HepG2 (cell line): ENCODE measurements around the gene GSC2. TPM values are rescaled to one million over a fixed set of nuclear protein-coding genes. Genes with fewer than 3 reads are reported as not detected.

Source experiments
- ARID2 ChIP-seq: sonication (generic); formaldehyde crosslinking; IDR thresholded peaks from 2 replicates; pipeline ENCODE4 v1.8.1; 2022; ENCODE audit warnings: mild to moderate bottlenecking, missing genetic modification reagents, borderline replicate concordance
- EEA1 ChIP-seq: sonication (generic); formaldehyde crosslinking; IDR thresholded peaks from 2 replicates; pipeline ENCODE4 v1.5.1; 2020; ENCODE audit warnings: mild to moderate bottlenecking, missing genetic modification reagents, borderline replicate concordance
- FOXO1 ChIP-seq: sonication (generic); formaldehyde crosslinking; IDR thresholded peaks from 2 replicates; pipeline ENCODE4 v1.4.0; 2020; ENCODE audit warnings: missing genetic modification reagents
- GTF3A ChIP-seq: sonication (generic); formaldehyde crosslinking; conservative IDR thresholded peaks from 2 replicates; pipeline ENCODE4 v1.4.0; 2020; ENCODE audit warnings: mild to moderate bottlenecking, missing genetic modification reagents
- HNRNPH1 ChIP-seq: fragments of 200-400 bp; formaldehyde crosslinking; optimal IDR thresholded peaks from 2 replicates; pipeline ENCODE3; 2017; ENCODE audit warnings: mild to moderate bottlenecking, low read depth, low read length
- KDM5B ChIP-seq: sonication (generic); formaldehyde crosslinking; IDR thresholded peaks from 2 replicates; pipeline ENCODE4 v1.4.0; 2020; ENCODE audit warnings: missing genetic modification reagents, mild to moderate bottlenecking, borderline replicate concordance
- MAFG ChIP-seq: sonication (generic); formaldehyde crosslinking; IDR thresholded peaks from 2 replicates; pipeline ENCODE4 v1.5.1; 2020; ENCODE audit warnings: mild to moderate bottlenecking, missing genetic modification reagents
- MEIS2 ChIP-seq: sonication (generic); formaldehyde crosslinking; IDR thresholded peaks from 2 replicates; pipeline ENCODE4 v1.9.0; 2021; ENCODE audit warnings: mild to moderate bottlenecking, missing genetic modification reagents
- NFATC3 ChIP-seq: sonication (generic); formaldehyde crosslinking; IDR thresholded peaks from 2 replicates; pipeline ENCODE4 v1.5.1; 2020; ENCODE audit warnings: mild to moderate bottlenecking, missing genetic modification reagents
- SIX1 ChIP-seq: sonication (generic); formaldehyde crosslinking; IDR thresholded peaks from 2 replicates; pipeline ENCODE4 v1.4.0; 2020; ENCODE audit warnings: missing genetic modification reagents, borderline replicate concordance
- SOX6 ChIP-seq, 2 experiments: fragments of 450-650 bp in 1 of 2; sonication (generic) in 1 of 2; formaldehyde crosslinking in 1 of 2; IDR thresholded peaks; 2 replicates each; pipeline versions ENCODE4 v1.4.0 to v1.6.1; 2017 to 2020; ENCODE audit warnings: antibody characterized with exemption in 1 of 2, mild to moderate bottlenecking in 1 of 2, missing genetic modification reagents in 1 of 2
- TSC22D2 ChIP-seq: sonication (generic); formaldehyde crosslinking; IDR thresholded peaks from 2 replicates; pipeline ENCODE4 v1.5.1; 2020; ENCODE audit warnings: missing genetic modification reagents, mild to moderate bottlenecking, borderline replicate concordance
- ZNF10 ChIP-seq: sonication (generic); formaldehyde crosslinking; IDR thresholded peaks from 2 replicates; pipeline ENCODE4 v1.4.0; 2020; ENCODE audit warnings: mild to moderate bottlenecking, low read depth, missing genetic modification reagents, borderline replicate concordance
- ZNF264 ChIP-seq: sonication (generic); formaldehyde crosslinking; IDR thresholded peaks from 2 replicates; pipeline ENCODE4 v1.4.0; 2020; ENCODE audit warnings: missing genetic modification reagents
- ZNF382 ChIP-seq: sonication (generic); formaldehyde crosslinking; IDR thresholded peaks from 2 replicates; pipeline ENCODE4 v1.5.0; 2020; ENCODE audit warnings: missing genetic modification reagents, mild to moderate bottlenecking, borderline replicate concordance
- ZNF616 ChIP-seq: sonication (generic); formaldehyde crosslinking; IDR thresholded peaks from 2 replicates; pipeline ENCODE4 v1.5.0; 2020; ENCODE audit warnings: low read depth, mild to moderate bottlenecking, missing genetic modification reagents
- ZNF703 ChIP-seq: sonication (generic); formaldehyde crosslinking; IDR thresholded peaks from 2 replicates; pipeline ENCODE4 v1.5.1; 2020; ENCODE audit warnings: missing genetic modification reagents, mild to moderate bottlenecking, moderate library complexity, borderline replicate concordance
- ZNF782 ChIP-seq: sonication (generic); formaldehyde crosslinking; IDR thresholded peaks from 2 replicates; pipeline ENCODE4 v1.4.0; 2020; ENCODE audit warnings: missing genetic modification reagents, mild to moderate bottlenecking, borderline replicate concordance
- polyA plus RNA-seq, 8 experiments: library from polyadenylated mRNA; depleted of rRNA in 3 of 8; stranded (reverse) in 7 of 8; unstranded in 1 of 8; fragments of >200 nt; fragmentation: Illumina TruSeq in 4 of 8; extraction: Trizol in 4 of 8; gene quantifications; 2 replicates each; pipeline versions ENCODE4 v1.2.1 to v1.2.3, GENCODE V29; 2011 to 2016; ENCODE audit warnings: low read depth in 4 of 8, missing spikeins in 1 of 8, mixed read lengths in 1 of 8; ENCODE audit not compliant: insufficient read depth in 1 of 8
- total RNA-seq, 5 experiments: library from RNA; depleted of rRNA; stranded (reverse); fragments of >200 nt; fragmentation: Illumina TruSeq; extraction: Trizol; gene quantifications; 2 replicates each; pipeline ENCODE4 v1.2.3, GENCODE V29; 2016; ENCODE audit warnings: low read depth in 1 of 5
- TF ChIP-seq, protein P1 (sequence below): sonication (generic); formaldehyde crosslinking; IDR thresholded peaks from 2 replicates; pipeline ENCODE4 v1.5.1; 2020; ENCODE audit warnings: mild to moderate bottlenecking, missing genetic modification reagents, borderline replicate concordance
- TF ChIP-seq, protein P2 (sequence below): sonication (generic); formaldehyde crosslinking; conservative IDR thresholded peaks from 2 replicates; pipeline ENCODE4 v1.8.0; 2022; ENCODE audit warnings: low read depth, missing genetic modification reagents
- TF ChIP-seq, protein P3 (sequence below): IDR thresholded peaks from 2 replicates; pipeline ENCODE4 v1.6.1; 2018; ENCODE audit warnings: missing genetic modification reagents, mild to moderate bottlenecking, missing compliant biosample characterization
- TF ChIP-seq, protein P4 (sequence below): sonication (generic); formaldehyde crosslinking; IDR thresholded peaks from 2 replicates; pipeline ENCODE4 v1.8.0; 2022; ENCODE audit warnings: mild to moderate bottlenecking, missing genetic modification reagents, borderline replicate concordance

Gene GSC2
- total and polyA plus RNA-seq, 2 of the 13 experiments (the other 11 are each of a cell fraction or from before 2014, with no cell fraction given) = not detected

DNA sequence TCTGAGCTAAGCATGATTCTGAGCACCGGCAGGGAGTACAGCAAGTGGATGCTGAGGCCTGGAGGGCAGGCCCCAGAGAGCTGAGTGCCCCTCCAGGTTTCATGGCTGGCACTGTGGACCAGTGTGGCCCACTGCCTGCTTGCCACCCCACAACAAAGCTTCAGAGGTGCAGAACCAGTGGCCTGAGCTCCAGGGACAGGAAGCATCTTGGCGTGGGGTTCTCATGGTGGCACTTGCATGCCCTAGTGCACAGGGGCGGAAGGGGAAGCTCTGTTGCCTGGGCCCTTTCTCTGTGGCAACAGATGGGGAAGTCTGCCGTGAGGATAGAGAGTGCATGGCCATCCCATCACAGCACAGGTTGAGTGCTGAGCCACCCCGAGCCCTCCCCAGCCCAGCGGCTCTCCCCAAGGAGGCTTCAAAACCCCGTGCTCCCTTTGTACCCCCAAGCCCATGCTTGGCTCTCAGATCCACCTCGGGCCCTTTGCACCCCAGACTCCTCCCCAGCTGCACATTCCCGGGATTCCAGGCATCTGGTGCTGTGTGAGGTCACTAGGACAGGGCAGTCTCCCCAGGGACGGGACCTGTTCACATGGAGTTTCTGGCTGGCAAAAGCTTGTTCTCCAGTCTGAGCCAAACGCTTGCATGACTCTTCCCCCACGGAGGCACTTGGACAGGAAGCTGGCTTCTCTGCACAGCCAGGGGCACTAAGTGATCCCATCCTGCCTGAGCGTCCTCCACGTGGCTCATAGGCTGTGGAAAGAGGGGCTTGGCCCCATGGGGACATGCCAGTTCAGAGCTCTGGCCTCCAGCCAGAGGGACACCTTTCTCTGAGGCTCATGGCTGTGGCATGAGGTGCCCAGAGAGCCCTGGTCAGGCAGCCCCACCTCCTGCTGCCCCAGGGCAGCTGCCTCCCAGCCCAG, 24.3 kb upstream of the GSC2 start (continued):
- TF ChIP-seq FOXO1 (CRISPR knock-in tag) = no peak
- TF ChIP-seq SIX1 (CRISPR knock-in tag) = no peak
- TF ChIP-seq EEA1 (CRISPR knock-in tag) = no peak
- no peak for TF ChIP-seq NFATC3 (CRISPR knock-in tag)
- no peak for TF ChIP-seq ZNF616 (CRISPR knock-in tag)
- TF ChIP-seq, protein P1, sequence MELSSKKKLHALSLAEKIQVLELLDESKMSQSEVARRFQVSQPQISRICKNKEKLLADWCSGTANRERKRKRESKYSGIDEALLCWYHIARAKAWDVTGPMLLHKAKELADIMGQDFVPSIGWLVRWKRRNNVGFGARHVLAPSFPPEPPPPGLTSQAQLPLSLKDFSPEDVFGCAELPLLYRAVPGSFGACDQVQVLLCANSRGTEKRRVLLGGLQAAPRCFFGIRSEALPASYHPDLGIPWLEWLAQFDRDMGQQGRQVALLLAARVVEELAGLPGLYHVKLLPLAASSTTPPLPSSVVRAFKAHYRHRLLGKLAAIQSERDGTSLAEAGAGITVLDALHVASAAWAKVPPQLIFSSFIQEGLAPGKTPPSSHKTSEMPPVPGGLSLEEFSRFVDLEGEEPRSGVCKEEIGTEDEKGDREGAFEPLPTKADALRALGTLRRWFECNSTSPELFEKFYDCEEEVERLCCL (CRISPR knock-in tag) = no peak
- TF ChIP-seq ZNF703 (CRISPR knock-in tag) = no peak
- no peak for TF ChIP-seq ARID2 (CRISPR knock-in tag)
- TF ChIP-seq, protein P2, sequence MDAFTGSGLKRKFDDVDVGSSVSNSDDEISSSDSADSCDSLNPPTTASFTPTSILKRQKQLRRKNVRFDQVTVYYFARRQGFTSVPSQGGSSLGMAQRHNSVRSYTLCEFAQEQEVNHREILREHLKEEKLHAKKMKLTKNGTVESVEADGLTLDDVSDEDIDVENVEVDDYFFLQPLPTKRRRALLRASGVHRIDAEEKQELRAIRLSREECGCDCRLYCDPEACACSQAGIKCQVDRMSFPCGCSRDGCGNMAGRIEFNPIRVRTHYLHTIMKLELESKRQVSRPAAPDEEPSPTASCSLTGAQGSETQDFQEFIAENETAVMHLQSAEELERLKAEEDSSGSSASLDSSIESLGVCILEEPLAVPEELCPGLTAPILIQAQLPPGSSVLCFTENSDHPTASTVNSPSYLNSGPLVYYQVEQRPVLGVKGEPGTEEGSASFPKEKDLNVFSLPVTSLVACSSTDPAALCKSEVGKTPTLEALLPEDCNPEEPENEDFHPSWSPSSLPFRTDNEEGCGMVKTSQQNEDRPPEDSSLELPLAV (CRISPR knock-in tag) = no peak
- no peak for TF ChIP-seq GTF3A
- no peak for TF ChIP-seq TSC22D2 (CRISPR knock-in tag)
- TF ChIP-seq ZNF264 (CRISPR knock-in tag) = no peak
- TF ChIP-seq KDM5B (CRISPR knock-in tag) = no peak
- no peak for TF ChIP-seq SOX6 (IDR thresholded peaks at IDR 0.05)
- no peak for TF ChIP-seq SOX6 (CRISPR knock-in tag; IDR thresholded peaks at IDR 0.05)
- TF ChIP-seq, protein P3, sequence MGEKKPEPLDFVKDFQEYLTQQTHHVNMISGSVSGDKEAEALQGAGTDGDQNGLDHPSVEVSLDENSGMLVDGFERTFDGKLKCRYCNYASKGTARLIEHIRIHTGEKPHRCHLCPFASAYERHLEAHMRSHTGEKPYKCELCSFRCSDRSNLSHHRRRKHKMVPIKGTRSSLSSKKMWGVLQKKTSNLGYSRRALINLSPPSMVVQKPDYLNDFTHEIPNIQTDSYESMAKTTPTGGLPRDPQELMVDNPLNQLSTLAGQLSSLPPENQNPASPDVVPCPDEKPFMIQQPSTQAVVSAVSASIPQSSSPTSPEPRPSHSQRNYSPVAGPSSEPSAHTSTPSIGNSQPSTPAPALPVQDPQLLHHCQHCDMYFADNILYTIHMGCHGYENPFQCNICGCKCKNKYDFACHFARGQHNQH (CRISPR knock-in tag) = no peak
- TF ChIP-seq, protein P4, sequence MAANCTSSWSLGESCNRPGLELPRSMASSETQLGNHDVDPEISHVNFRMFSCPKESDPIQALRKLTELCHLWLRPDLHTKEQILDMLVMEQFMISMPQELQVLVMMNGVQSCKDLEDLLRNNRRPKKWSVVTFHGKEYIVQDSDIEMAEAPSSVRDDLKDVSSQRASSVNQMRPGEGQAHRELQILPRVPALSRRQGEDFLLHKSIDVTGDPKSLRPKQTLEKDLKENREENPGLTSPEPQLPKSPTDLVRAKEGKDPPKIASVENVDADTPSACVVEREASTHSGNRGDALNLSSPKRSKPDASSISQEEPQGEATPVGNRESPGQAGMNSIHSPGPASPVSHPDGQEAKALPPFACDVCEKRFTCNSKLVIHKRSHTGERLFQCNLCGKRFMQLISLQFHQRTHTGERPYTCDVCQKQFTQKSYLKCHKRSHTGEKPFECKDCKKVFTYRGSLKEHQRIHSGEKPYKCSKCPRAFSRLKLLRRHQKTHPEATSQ = no peak
- TF ChIP-seq HNRNPH1 = no peak
- no peak for TF ChIP-seq MAFG (CRISPR knock-in tag)
- 0 out of 2 replicates have a peak, but pooled peaks have one; percentile 29 for TF ChIP-seq MEIS2 (CRISPR knock-in tag)
- TF ChIP-seq ZNF782 (CRISPR knock-in tag) = no peak
- TF ChIP-seq ZNF382 (CRISPR knock-in tag) = no peak
- TF ChIP-seq ZNF10 (CRISPR knock-in tag) = no peak
